HepG2 (cell line): ENCODE results near the gene HUNK. TPM values are rescaled to one million over a fixed set of nuclear protein-coding genes. Genes with fewer than 3 reads are reported as not detected.
A peak's percentile ranks its signal among the peaks of the same experiment; 100 is the strongest.

ENCODE experiments used
- FOXA1 ChIP-seq, 2 experiments: fragments of 450-650 bp in 1 of 2; sonication (generic) in 1 of 2; formaldehyde crosslinking in 1 of 2; IDR thresholded peaks; 2 replicates each; pipeline versions ENCODE4 v1.4.0 to v1.6.1; 2016 to 2020; ENCODE audit warnings: missing genetic modification reagents in 1 of 2
- HNRNPK ChIP-seq: fragments of 200-400 bp; formaldehyde crosslinking; IDR thresholded peaks from 2 replicates; pipeline ENCODE4 v1.6.1; 2018; ENCODE audit warnings: low read length, low read depth, moderate library complexity, mild to moderate bottlenecking; ENCODE audit not compliant: poor library complexity, severe bottlenecking
- HOMEZ ChIP-seq: IDR thresholded peaks from 2 replicates; pipeline ENCODE4 v1.6.1; 2016; ENCODE audit warnings: low read depth
- PAF1 ChIP-seq: IDR thresholded peaks from 2 replicates; pipeline ENCODE4 v1.6.1; 2016; ENCODE audit warnings: missing genetic modification reagents, missing compliant biosample characterization
- PCBP2 ChIP-seq: fragments of 200-400 bp; formaldehyde crosslinking; optimal IDR thresholded peaks from 2 replicates; pipeline ENCODE3; 2018; ENCODE audit warnings: low read length, low read depth; ENCODE audit not compliant: poor library complexity, severe bottlenecking
- SRSF4 ChIP-seq: fragments of 200-400 bp; formaldehyde crosslinking; IDR thresholded peaks from one replicate; pipeline ENCODE4 v1.6.1; 2018; ENCODE audit warnings: mild to moderate bottlenecking, low read depth, low read length, moderate library complexity; ENCODE audit not compliant: poor library complexity, severe bottlenecking
- ZNF276 ChIP-seq: sonication (generic); formaldehyde crosslinking; IDR thresholded peaks from 2 replicates; pipeline ENCODE4 v1.4.0; 2020; ENCODE audit warnings: mild to moderate bottlenecking, low read depth, missing genetic modification reagents
- ZNF569 ChIP-seq: sonication (generic); formaldehyde crosslinking; IDR thresholded peaks from 2 replicates; pipeline ENCODE4 v1.5.0; 2020; ENCODE audit warnings: mild to moderate bottlenecking, missing genetic modification reagents, moderate library complexity, borderline replicate concordance
- ZNF770 ChIP-seq: sonication (generic); formaldehyde crosslinking; IDR thresholded peaks from 2 replicates; pipeline ENCODE4 v1.5.0; 2020; ENCODE audit warnings: mild to moderate bottlenecking, missing genetic modification reagents
- ZSCAN21 ChIP-seq: sonication (generic); formaldehyde crosslinking; IDR thresholded peaks from 2 replicates; pipeline ENCODE4 v1.8.0; 2022; ENCODE audit warnings: mild to moderate bottlenecking, missing genetic modification reagents, moderate library complexity, borderline replicate concordance
- ZSCAN29 ChIP-seq: sonication (generic); formaldehyde crosslinking; conservative IDR thresholded peaks from 2 replicates; pipeline ENCODE4 v1.4.0; 2020; ENCODE audit warnings: mild to moderate bottlenecking, missing genetic modification reagents
- polyA plus RNA-seq, 8 experiments: library from polyadenylated mRNA; depleted of rRNA in 3 of 8; stranded (reverse) in 7 of 8; unstranded in 1 of 8; fragments of >200 nt; fragmentation: Illumina TruSeq in 4 of 8; extraction: Trizol in 4 of 8; gene quantifications; 2 replicates each; pipeline versions ENCODE4 v1.2.1 to v1.2.3, GENCODE V29; 2011 to 2016; ENCODE audit warnings: low read depth in 4 of 8, missing spikeins in 1 of 8, mixed read lengths in 1 of 8; ENCODE audit not compliant: insufficient read depth in 1 of 8
- total RNA-seq, 5 experiments: library from RNA; depleted of rRNA; stranded (reverse); fragments of >200 nt; fragmentation: Illumina TruSeq; extraction: Trizol; gene quantifications; 2 replicates each; pipeline ENCODE4 v1.2.3, GENCODE V29; 2016; ENCODE audit warnings: low read depth in 1 of 5
- TF ChIP-seq, protein P1 (sequence below): sonication (generic); formaldehyde crosslinking; IDR thresholded peaks from 2 replicates; pipeline ENCODE4 v1.8.0; 2022; ENCODE audit warnings: low read depth, missing genetic modification reagents
- TF ChIP-seq, protein P2 (sequence below): IDR thresholded peaks from 2 replicates; pipeline ENCODE4 v1.6.1; 2016; ENCODE audit warnings: low read depth, control low read depth
- TF ChIP-seq, protein P3 (sequence below): sonication (generic); formaldehyde crosslinking; IDR thresholded peaks from 2 replicates; pipeline ENCODE4 v1.5.0; 2020; ENCODE audit warnings: missing genetic modification reagents
- TF ChIP-seq, protein P4 (sequence below): sonication (generic); formaldehyde crosslinking; IDR thresholded peaks from 2 replicates; pipeline ENCODE4 v1.4.0; 2020; ENCODE audit warnings: missing genetic modification reagents, mild to moderate bottlenecking, borderline replicate concordance

Gene HUNK
- total and polyA plus RNA-seq, 2 of the 13 experiments (the other 11 are each of a cell fraction or from before 2014, with no cell fraction given) = 1.8 to 1.9 TPM

DNA sequence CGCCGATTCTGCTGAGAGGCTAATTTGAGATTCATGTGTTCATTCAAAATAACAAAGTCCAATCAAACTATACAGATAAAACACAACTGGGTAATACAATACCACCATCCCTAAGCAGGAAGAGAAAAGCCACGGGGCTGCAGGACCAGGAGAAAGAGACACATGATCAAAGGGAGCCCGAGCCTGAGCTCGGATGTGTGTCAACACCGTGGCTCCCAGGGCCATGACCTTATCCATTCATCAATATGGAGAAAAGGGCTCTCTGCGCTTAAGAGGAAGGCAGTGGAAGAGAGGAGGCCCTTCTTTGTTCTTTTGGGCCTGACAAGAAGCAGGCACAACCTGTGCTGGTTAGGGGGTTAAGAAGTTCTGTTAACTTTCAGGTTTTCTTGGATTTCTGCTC lies 56.7 kb downstream of the HUNK start (continued):
- TF ChIP-seq, protein P1, sequence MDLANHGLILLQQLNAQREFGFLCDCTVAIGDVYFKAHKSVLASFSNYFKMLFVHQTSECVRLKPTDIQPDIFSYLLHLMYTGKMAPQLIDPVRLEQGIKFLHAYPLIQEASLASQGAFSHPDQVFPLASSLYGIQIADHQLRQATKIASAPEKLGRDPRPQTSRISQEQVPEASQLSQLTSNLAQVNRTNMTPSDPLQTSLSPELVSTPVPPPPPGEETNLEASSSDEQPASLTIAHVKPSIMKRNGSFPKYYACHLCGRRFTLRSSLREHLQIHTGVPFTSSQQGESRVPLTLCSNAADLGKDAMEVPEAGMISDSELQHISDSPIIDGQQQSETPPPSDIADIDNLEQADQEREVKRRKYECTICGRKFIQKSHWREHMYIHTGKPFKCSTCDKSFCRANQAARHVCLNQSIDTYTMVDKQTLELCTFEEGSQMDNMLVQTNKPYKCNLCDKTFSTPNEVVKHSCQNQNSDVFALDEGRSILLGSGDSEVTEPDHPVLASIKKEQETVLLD (CRISPR knock-in tag) = no peak
- TF ChIP-seq, protein P2, sequence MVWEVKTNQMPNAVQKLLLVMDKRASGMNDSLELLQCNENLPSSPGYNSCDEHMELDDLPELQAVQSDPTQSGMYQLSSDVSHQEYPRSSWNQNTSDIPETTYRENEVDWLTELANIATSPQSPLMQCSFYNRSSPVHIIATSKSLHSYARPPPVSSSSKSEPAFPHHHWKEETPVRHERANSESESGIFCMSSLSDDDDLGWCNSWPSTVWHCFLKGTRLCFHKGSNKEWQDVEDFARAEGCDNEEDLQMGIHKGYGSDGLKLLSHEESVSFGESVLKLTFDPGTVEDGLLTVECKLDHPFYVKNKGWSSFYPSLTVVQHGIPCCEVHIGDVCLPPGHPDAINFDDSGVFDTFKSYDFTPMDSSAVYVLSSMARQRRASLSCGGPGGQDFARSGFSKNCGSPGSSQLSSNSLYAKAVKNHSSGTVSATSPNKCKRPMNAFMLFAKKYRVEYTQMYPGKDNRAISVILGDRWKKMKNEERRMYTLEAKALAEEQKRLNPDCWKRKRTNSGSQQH (CRISPR knock-in tag) = no peak
- no peak for TF ChIP-seq FOXA1 (IDR thresholded peaks at IDR 0.05)
- peak; percentile 96 for TF ChIP-seq FOXA1 (CRISPR knock-in tag; IDR thresholded peaks at IDR 0.05)
- TF ChIP-seq ZNF770 (CRISPR knock-in tag) = no peak
- TF ChIP-seq HNRNPK = no peak
- no peak for TF ChIP-seq PCBP2
- TF ChIP-seq PAF1 = no peak
- TF ChIP-seq ZNF569 (CRISPR knock-in tag) = no peak
- peak; percentile 79; the same call in 1 of the 2 replicates for TF ChIP-seq HOMEZ (CRISPR knock-in tag)
- no peak for TF ChIP-seq ZSCAN29 (CRISPR knock-in tag)
- TF ChIP-seq SRSF4 = no peak
- no peak for TF ChIP-seq ZSCAN21 (CRISPR knock-in tag)
- TF ChIP-seq, protein P3, sequence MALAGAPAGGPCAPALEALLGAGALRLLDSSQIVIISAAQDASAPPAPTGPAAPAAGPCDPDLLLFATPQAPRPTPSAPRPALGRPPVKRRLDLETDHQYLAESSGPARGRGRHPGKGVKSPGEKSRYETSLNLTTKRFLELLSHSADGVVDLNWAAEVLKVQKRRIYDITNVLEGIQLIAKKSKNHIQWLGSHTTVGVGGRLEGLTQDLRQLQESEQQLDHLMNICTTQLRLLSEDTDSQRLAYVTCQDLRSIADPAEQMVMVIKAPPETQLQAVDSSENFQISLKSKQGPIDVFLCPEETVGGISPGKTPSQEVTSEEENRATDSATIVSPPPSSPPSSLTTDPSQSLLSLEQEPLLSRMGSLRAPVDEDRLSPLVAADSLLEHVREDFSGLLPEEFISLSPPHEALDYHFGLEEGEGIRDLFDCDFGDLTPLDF (CRISPR knock-in tag) = no peak
- no peak for TF ChIP-seq ZNF276
- TF ChIP-seq, protein P4, sequence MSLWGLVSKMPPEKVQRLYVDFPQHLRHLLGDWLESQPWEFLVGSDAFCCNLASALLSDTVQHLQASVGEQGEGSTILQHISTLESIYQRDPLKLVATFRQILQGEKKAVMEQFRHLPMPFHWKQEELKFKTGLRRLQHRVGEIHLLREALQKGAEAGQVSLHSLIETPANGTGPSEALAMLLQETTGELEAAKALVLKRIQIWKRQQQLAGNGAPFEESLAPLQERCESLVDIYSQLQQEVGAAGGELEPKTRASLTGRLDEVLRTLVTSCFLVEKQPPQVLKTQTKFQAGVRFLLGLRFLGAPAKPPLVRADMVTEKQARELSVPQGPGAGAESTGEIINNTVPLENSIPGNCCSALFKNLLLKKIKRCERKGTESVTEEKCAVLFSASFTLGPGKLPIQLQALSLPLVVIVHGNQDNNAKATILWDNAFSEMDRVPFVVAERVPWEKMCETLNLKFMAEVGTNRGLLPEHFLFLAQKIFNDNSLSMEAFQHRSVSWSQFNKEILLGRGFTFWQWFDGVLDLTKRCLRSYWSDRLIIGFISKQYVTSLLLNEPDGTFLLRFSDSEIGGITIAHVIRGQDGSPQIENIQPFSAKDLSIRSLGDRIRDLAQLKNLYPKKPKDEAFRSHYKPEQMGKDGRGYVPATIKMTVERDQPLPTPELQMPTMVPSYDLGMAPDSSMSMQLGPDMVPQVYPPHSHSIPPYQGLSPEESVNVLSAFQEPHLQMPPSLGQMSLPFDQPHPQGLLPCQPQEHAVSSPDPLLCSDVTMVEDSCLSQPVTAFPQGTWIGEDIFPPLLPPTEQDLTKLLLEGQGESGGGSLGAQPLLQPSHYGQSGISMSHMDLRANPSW (CRISPR knock-in tag) = no peak
